ENCODE measurements around the gene TMEM163. TPM values are rescaled to one million over a fixed set of nuclear protein-coding genes. Genes with fewer than 3 reads are reported as not detected.

Gene TMEM163
- total RNA-seq, 2 donors from 2014 or later = 16.2 to 27.5 TPM

DNA sequence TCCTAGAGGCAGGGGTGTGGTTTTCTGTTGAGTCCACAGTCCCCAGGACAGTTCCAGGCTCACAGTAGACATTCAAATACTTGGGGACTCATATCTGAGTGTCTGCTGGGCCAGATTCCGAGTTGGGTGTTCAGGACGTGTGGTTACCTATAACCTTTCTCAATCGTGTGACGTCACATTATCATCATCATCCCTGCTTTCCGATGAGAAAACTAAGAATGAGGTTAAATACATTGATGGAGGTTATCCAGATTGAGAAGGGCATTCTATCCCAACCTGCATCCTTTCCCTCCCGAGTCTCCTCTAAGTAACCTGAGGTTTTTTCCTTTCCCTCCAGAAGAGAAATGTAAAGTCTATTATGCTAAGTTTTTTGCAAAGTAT, 260.3 kb downstream of the TMEM163 start:
- H3K4me1 ChIP-seq = peaks cover 17% of the 10 kb centered on the region
- no peaks in the 10 kb centered on the region for H3K27me3 ChIP-seq
- peak in 1 of 4 donors; percentile 4 for DNase-seq
- no peak overlapping the region for H3K4me3 ChIP-seq
- peak overlapping the region in 1 of 4 donors; percentile 40 for H3K27ac ChIP-seq
- intact Hi-C loops (cut with DNase I) = loop anchor here (10.0 kb wide), 1 partner anchor 446 kb away; no protein-coding TSS in a partner anchor
- TF ChIP-seq, protein P1, sequence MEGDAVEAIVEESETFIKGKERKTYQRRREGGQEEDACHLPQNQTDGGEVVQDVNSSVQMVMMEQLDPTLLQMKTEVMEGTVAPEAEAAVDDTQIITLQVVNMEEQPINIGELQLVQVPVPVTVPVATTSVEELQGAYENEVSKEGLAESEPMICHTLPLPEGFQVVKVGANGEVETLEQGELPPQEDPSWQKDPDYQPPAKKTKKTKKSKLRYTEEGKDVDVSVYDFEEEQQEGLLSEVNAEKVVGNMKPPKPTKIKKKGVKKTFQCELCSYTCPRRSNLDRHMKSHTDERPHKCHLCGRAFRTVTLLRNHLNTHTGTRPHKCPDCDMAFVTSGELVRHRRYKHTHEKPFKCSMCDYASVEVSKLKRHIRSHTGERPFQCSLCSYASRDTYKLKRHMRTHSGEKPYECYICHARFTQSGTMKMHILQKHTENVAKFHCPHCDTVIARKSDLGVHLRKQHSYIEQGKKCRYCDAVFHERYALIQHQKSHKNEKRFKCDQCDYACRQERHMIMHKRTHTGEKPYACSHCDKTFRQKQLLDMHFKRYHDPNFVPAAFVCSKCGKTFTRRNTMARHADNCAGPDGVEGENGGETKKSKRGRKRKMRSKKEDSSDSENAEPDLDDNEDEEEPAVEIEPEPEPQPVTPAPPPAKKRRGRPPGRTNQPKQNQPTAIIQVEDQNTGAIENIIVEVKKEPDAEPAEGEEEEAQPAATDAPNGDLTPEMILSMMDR (IDR thresholded peaks at IDR 0.05) = no peak
- TF ChIP-seq POLR2A (IDR thresholded peaks at IDR 0.05) = no peak
- no peaks in the 10 kb centered on the region for H3K36me3 ChIP-seq (replicated peaks in 1 of 2; ENCODE audit: insufficient read depth in 1 of 2, low read depth in 2 of 2)
- H3K9me3 ChIP-seq = no peaks in the 10 kb centered on the region
- WGBS, 2 donors = 85 to 90% methylated on average over 6 of the region's 6 CpGs
- ATAC-seq = no peak

DNA sequence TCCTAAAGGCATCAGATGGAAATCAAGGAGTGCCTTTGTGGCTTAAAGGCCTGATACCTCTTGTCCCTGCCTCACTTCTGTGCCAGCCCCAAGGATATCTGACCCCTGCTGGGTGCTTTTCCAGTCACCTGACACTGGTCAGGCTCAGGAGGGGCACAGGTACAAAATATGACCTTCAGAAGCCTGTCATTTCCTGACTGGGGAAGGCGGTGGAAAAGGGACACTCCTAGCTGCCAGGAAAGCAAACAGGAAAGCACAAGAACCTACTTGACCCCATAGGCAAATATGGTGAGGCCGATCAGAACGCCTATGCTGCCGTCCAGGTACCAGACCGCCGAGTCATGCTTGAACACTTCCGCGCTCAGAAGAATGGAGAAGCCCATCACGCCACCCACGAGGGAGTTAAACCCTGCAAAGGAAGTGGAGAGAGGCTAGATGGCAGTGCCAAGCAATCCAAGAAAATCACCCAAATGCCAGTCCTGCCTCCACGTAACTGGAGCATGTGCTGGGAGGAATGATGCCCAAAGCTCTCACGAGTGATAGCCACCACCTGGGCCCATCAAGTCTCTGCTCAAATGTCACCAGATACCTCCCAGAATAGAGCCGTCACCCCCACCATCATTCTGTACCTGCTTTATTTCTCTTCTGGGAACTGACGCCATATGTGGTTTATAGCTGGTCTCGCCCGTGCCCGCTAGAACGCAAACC, 260.9 kb downstream of the TMEM163 start:
- ATAC-seq (peak; percentile 20), DNase-seq (peak in 2 of 4 donors; percentile 11 to 53)
- H3K9me3 ChIP-seq = no peaks in the 10 kb centered on the region
- H3K36me3 ChIP-seq (replicated peaks in 1 of 2; ENCODE audit: insufficient read depth in 1 of 2, low read depth in 2 of 2) = no peaks in the 10 kb centered on the region
- 52 to 66% methylated on average over 16 to 18 of the region's 18 CpGs for WGBS, 2 donors
- H3K27me3 ChIP-seq = no peaks in the 10 kb centered on the region
- no peak for TF ChIP-seq POLR2A (IDR thresholded peaks at IDR 0.05)
- TF ChIP-seq, protein P1 (IDR thresholded peaks at IDR 0.05) = no peak
- H3K27ac ChIP-seq = peak overlapping the region in 3 of 4 donors; percentile 12 to 40 (median 20)
- H3K4me3 ChIP-seq = no peak overlapping the region
- peaks cover 17% of the 10 kb centered on the region for H3K4me1 ChIP-seq
- intact Hi-C loops (cut with DNase I) = loop anchor here (10.0 kb wide), 1 partner anchor 447 kb away; no protein-coding TSS in a partner anchor

DNA sequence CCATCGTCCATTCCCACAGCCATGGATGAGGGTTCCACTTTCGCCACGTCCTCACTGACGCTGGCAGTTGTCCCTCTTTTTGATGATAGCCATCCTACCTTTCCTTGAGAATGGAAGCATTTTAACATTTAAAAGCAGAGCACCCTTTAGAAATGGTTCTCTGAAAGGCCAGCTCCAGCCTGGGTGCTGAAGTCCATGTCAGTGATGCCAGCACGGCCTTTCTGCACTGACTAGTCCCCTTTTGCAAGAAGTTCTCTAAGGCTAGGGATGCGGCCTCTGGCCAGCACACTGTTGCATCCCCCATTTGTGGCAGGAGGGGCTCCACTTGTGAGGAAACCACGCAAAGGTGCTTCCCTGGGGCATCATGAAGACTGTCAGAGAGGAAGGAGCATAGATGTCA, 261.4 kb downstream of the TMEM163 start:
- H3K36me3 ChIP-seq (replicated peaks in 1 of 2; ENCODE audit: insufficient read depth in 1 of 2, low read depth in 2 of 2) = no peaks in the 10 kb centered on the region
- peak overlapping the region in 3 of 4 donors; percentile 12 to 40 (median 20) for H3K27ac ChIP-seq
- intact Hi-C loops (cut with DNase I) = loop anchor here (10.0 kb wide), 1 partner anchor 447 kb away; no protein-coding TSS in a partner anchor
- TF ChIP-seq POLR2A (IDR thresholded peaks at IDR 0.05) = no peak
- TF ChIP-seq, protein P1 (IDR thresholded peaks at IDR 0.05) = no peak
- peak in 1 of 4 donors; percentile 6 for DNase-seq
- H3K4me1 ChIP-seq = peaks cover 17% of the 10 kb centered on the region
- WGBS, 2 donors = 94 to 95% methylated on average over 7 of the region's 7 CpGs
- ATAC-seq = no peak
- no peaks in the 10 kb centered on the region for H3K9me3 ChIP-seq
- no peak overlapping the region for H3K4me3 ChIP-seq
- H3K27me3 ChIP-seq = no peaks in the 10 kb centered on the region

DNA sequence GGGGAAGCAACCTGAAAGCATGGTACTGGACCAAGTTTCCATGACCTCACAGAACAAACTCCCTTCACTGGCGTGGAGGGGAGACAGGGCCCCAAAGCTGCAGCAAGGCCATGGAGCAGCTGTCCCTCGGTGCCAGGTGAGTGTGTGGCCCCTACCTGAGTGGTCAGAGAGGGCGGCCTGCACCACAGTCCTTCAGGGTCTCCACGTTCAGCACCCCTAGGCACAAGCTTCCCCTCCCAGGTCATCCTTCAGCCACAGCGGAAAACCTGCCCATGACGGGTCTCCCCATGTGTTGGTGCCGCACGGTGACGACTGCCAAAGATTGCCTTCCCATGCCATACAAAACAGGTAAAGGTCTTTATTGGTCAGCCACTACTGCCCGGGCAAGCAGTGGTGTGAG, 263.4 kb downstream of the TMEM163 start:
- Histone ChIP-seq H3K9me3 (no peaks in the 10 kb centered on the region), H3K27ac (no peak overlapping the region), H3K4me3 (no peak overlapping the region), H3K36me3 (replicated peaks in 1 of 2; ENCODE audit: insufficient read depth in 1 of 2, low read depth in 2 of 2) (no peaks in the 10 kb centered on the region), H3K4me1 (peaks cover 18% of the 10 kb centered on the region), H3K27me3 (no peaks in the 10 kb centered on the region)
- intact Hi-C loops (cut with DNase I) = loop anchor here (10.0 kb wide), 1 partner anchor 449 kb away; no protein-coding TSS in a partner anchor
- ATAC-seq (no peak), DNase-seq (no peak)
- TF ChIP-seq, protein P1 (IDR thresholded peaks at IDR 0.05) = no peak
- TF ChIP-seq POLR2A (IDR thresholded peaks at IDR 0.05) = no peak
- WGBS, 2 donors = 78 to 83% methylated on average over 4 to 10 of the region's 10 CpGs

Data from body of pancreas (tissue), 4 donors.